ENCODE data around the gene PPFIA3. TPM values are rescaled to one million over a fixed set of nuclear protein-coding genes. Genes with fewer than 3 reads are reported as not detected.

Gene PPFIA3
- total and polyA plus RNA-seq, 2 of the 4 experiments (the other 2 are of a cell fraction) = 0.90 to 2.4 TPM

- in situ Hi-C loops (cut with MboI; ENCODE audit: low sequenced_read_pairs) = no loop called here
- H2AFZ ChIP-seq (replicated peaks; ENCODE audit: low read length, poor library complexity) = no peak overlapping the region
- no peaks in the 10 kb centered on the region for H3K9me1 ChIP-seq (ENCODE audit: insufficient read depth, low read length)
- H2BK20ac ChIP-seq (ENCODE audit: low read depth, low read length) = no peak overlapping the region
- H3K56ac ChIP-seq (ENCODE audit: extremely low read depth, insufficient read depth, low read length) = no peak overlapping the region
- no peak overlapping the region for H3K23ac ChIP-seq (ENCODE audit: low read depth, low read length)
- no peaks in the 10 kb centered on the region for H3K4me1 ChIP-seq (ENCODE audit: control insufficient read depth, insufficient read depth, low read length)
- H3K9ac ChIP-seq (ENCODE audit: low read depth, low read length) = no peak overlapping the region
- no peak overlapping the region for H3K27ac ChIP-seq (ENCODE audit: insufficient read depth, low read length)
- ChIA-PET POLR2A (ENCODE audit: unreplicated experiment) (no interaction called here), CTCF (no interaction called here)
- no TSS peak for BruUV-seq (replicated peaks)
- H2BK5ac ChIP-seq (ENCODE audit: low read depth, low read length, poor library complexity, severe bottlenecking) = no peak overlapping the region
- TF ChIP-seq MAZ (IDR thresholded peaks at IDR 0.05; ENCODE audit: borderline replicate concordance, low read depth, low read length) = no peak
- no peak for TF ChIP-seq FOS (IDR thresholded peaks at IDR 0.05; ENCODE audit: low read depth, low read length)
- TF ChIP-seq CHD1 (IDR thresholded peaks at IDR 0.05; ENCODE audit: low read depth, low read length) = no peak
- TF ChIP-seq RFX5 (IDR thresholded peaks at IDR 0.05; ENCODE audit: low read depth, low read length) = no peak
- no peak for TF ChIP-seq NFE2L2 (IDR thresholded peaks at IDR 0.05; ENCODE audit: low read depth, low read length)
- no peak for TF ChIP-seq BHLHE40 (IDR thresholded peaks at IDR 0.05; ENCODE audit: low read depth, low read length)
- TF ChIP-seq CTCF (conservative IDR thresholded peaks at IDR 0.05; ENCODE audit: low read depth, low read length) = no peak
- TF ChIP-seq ELK1 (IDR thresholded peaks at IDR 0.05; ENCODE audit: borderline replicate concordance, low read depth, low read length) = no peak
- no peak for TF ChIP-seq POLR2A (IDR thresholded peaks at IDR 0.05; ENCODE audit: low read depth, low read length)
- no peak for TF ChIP-seq SMC3 (IDR thresholded peaks at IDR 0.05; ENCODE audit: low read depth, low read length)
- no peak for TF ChIP-seq CEBPB (IDR thresholded peaks at IDR 0.05; ENCODE audit: low read depth, low read length)
- no peak for TF ChIP-seq USF2 (IDR thresholded peaks at IDR 0.05; ENCODE audit: low read depth, low read length)
- TF ChIP-seq RCOR1 (IDR thresholded peaks at IDR 0.05; ENCODE audit: insufficient replicate concordance, low read length) = no peak
- TF ChIP-seq MXI1 (IDR thresholded peaks at IDR 0.05; ENCODE audit: borderline replicate concordance, low read depth, low read length) = no peak
- no peak for TF ChIP-seq RAD21 (IDR thresholded peaks at IDR 0.05; ENCODE audit: low read length)
- TF ChIP-seq MAFK (IDR thresholded peaks at IDR 0.05; ENCODE audit: low read depth, low read length) = no peak
- H3K36me3 ChIP-seq (ENCODE audit: control insufficient read depth, insufficient read depth, low read length) = peaks cover 13% of the 10 kb centered on the region
- H3K4me3 ChIP-seq (ENCODE audit: insufficient read depth, low read depth, low read length) = no peak overlapping the region
- DNase-seq (no peak), ATAC-seq (ENCODE audit: low read depth) (no peak)
- dilution Hi-C loops (cut with HindIII; ENCODE audit: low sequenced_read_pairs, unreplicated experiment) = no loop called here
- no peak overlapping the region for H2AK5ac ChIP-seq (ENCODE audit: low read depth, low read length)
- no peak overlapping the region for H4K5ac ChIP-seq (ENCODE audit: low read depth, low read length)
- no peaks in the 10 kb centered on the region; the same call in 1 of the 2 replicates for H4K20me1 ChIP-seq (ENCODE audit: insufficient read depth, low read length)
- no peak overlapping the region for H3K4ac ChIP-seq (ENCODE audit: low read depth, low read length)
- 78% methylated on average over 15 of the region's 24 CpGs; no CpG with 5 or more reads in 1 of the 2 experiments for WGBS, 2 experiments (ENCODE audit: extremely low coverage in 2 of 2, insufficient read length in 1 of 2)
- intact Hi-C loops (cut with micrococcal nuclease) = no loop called here
- H2AK9ac ChIP-seq (replicated peaks; ENCODE audit: low read depth, low read length, poor library complexity) = no peak overlapping the region
- no peak overlapping the region for H3K14ac ChIP-seq (replicated peaks; ENCODE audit: low read depth, low read length)
- H3K9me3 ChIP-seq (ENCODE audit: control insufficient read depth, insufficient read depth, low read length) = no peaks in the 10 kb centered on the region
- H2BK120ac ChIP-seq (ENCODE audit: low read depth, low read length) = no peak overlapping the region
- H4K91ac ChIP-seq (ENCODE audit: insufficient read depth, low read depth, low read length) = no peak overlapping the region
- H4K8ac ChIP-seq (ENCODE audit: low read depth in 2 of 2, low read length in 2 of 2) = no peak overlapping the region
- no peaks in the 10 kb centered on the region for H3K27me3 ChIP-seq (ENCODE audit: control insufficient read depth, insufficient read depth, low read length)
- no peak overlapping the region for H3K4me2 ChIP-seq (ENCODE audit: low read depth, low read length)
- no peak overlapping the region for H2BK15ac ChIP-seq (ENCODE audit: low read depth, low read length)
- peaks cover 0 to 11% of the 10 kb centered on the region in 2 experiments; a peak in 2 of 4 replicates for H3K79me1 ChIP-seq (ENCODE audit: low read depth in 1 of 2, low read length in 2 of 2)
- no peak overlapping the region for H3K18ac ChIP-seq (ENCODE audit: low read depth, low read length)
Measured at GRCh38 chr19:49165111-49165750, 45.9 kb downstream of the PPFIA3 start.
